Mesenchymal stem cell (in vitro differentiated cells and primary cell): ENCODE measurements around the gene ADARB2.

ENCODE experiments used
- DNase-seq: peaks from one replicate; pipeline ENCODE4 v3.0.0-alpha.2; 2013
- H2AFZ ChIP-seq: one replicate; pipeline ENCODE4 v1.6.1; 2013; ENCODE audit warnings: low read depth, mild to moderate bottlenecking, control low read depth, inconsistent platforms, low read length, moderate library complexity
- H2AK5ac ChIP-seq: 2 replicates; pipeline ENCODE4 v1.6.1; 2013; ENCODE audit warnings: low read length, moderate library complexity, mild to moderate bottlenecking, inconsistent platforms; ENCODE audit not compliant: severe bottlenecking
- H2BK120ac ChIP-seq: one replicate; pipeline ENCODE4 v1.6.1; 2013; ENCODE audit warnings: low read depth, mild to moderate bottlenecking, inconsistent platforms, low read length, moderate library complexity
- H2BK12ac ChIP-seq, 2 experiments: one replicate each; pipeline ENCODE4 v1.6.1; 2013; ENCODE audit warnings: inconsistent platforms in 2 of 2, low read length in 2 of 2, mild to moderate bottlenecking in 2 of 2, moderate library complexity in 2 of 2, control low read depth in 1 of 2
- H2BK15ac ChIP-seq: one replicate; pipeline ENCODE4 v1.6.1; 2013; ENCODE audit warnings: mild to moderate bottlenecking, low read depth, inconsistent platforms; ENCODE audit not compliant: poor library complexity, severe bottlenecking
- H2BK5ac ChIP-seq: 2 replicates; pipeline ENCODE4 v1.6.1; 2013; ENCODE audit warnings: low read depth, mild to moderate bottlenecking, low read length, control low read depth, inconsistent platforms; ENCODE audit not compliant: poor library complexity, severe bottlenecking
- H3K14ac ChIP-seq, 2 experiments: one replicate each; pipeline ENCODE4 v1.6.1; 2013; ENCODE audit warnings: inconsistent platforms in 2 of 2, low read length in 2 of 2, control low read depth in 1 of 2, mild to moderate bottlenecking in 1 of 2, moderate library complexity in 1 of 2
- H3K18ac ChIP-seq, 2 experiments: one replicate each; pipeline ENCODE4 v1.6.1; 2013; ENCODE audit warnings: inconsistent platforms in 2 of 2, low read length in 2 of 2, control low read depth in 1 of 2, low read depth in 1 of 2, mild to moderate bottlenecking in 1 of 2
- H3K23ac ChIP-seq, 2 experiments: one replicate each; pipeline ENCODE4 v1.6.1; 2013; ENCODE audit warnings: inconsistent platforms in 2 of 2, low read length in 2 of 2, mild to moderate bottlenecking in 2 of 2, moderate library complexity in 2 of 2, control low read depth in 1 of 2
- H3K27ac ChIP-seq: 2 replicates; pipeline ENCODE4 v1.5.1; 2013; ENCODE audit warnings: mild to moderate bottlenecking, moderate library complexity, low read length, control low read depth, inconsistent platforms; ENCODE audit not compliant: poor library complexity, severe bottlenecking
- H3K27me3 ChIP-seq, 2 experiments: 2 replicates each; pipeline versions ENCODE4 v1.6.1 to v1.7.0; 2013; ENCODE audit warnings: low read length in 2 of 2, mild to moderate bottlenecking in 2 of 2, moderate library complexity in 2 of 2, control low read depth in 1 of 2, inconsistent platforms in 1 of 2; ENCODE audit not compliant: control insufficient read depth in 1 of 2, insufficient read depth in 1 of 2
- H3K36me3 ChIP-seq, 2 experiments: 2 replicates each; pipeline versions ENCODE4 v1.6.1 to v1.7.0; 2013; ENCODE audit warnings: low read length in 2 of 2, control low read depth in 1 of 2, inconsistent platforms in 1 of 2, low read depth in 1 of 2, mild to moderate bottlenecking in 1 of 2; ENCODE audit not compliant: insufficient read depth in 2 of 2, control insufficient read depth in 1 of 2
- H3K4ac ChIP-seq, 2 experiments: one replicate each; pipeline ENCODE4 v1.6.1; 2013; ENCODE audit warnings: inconsistent platforms in 2 of 2, low read length in 2 of 2, mild to moderate bottlenecking in 2 of 2, moderate library complexity in 2 of 2, control low read depth in 1 of 2, low read depth in 1 of 2
- H3K4me1 ChIP-seq: 2 replicates; pipeline ENCODE4 v1.6.1; 2013; ENCODE audit warnings: low read depth, low read length, control low read depth; ENCODE audit not compliant: control insufficient read depth, insufficient read depth
- H3K4me2 ChIP-seq: 2 replicates; pipeline ENCODE4 v1.6.1; 2013; ENCODE audit warnings: low read length, mild to moderate bottlenecking, inconsistent platforms; ENCODE audit not compliant: poor library complexity, severe bottlenecking
- H3K4me3 ChIP-seq, 2 experiments: 2 replicates each; pipeline versions ENCODE4 v1.5.1 to v1.7.0; 2013; ENCODE audit warnings: low read length in 2 of 2, mild to moderate bottlenecking in 2 of 2, control low read depth in 1 of 2, low read depth in 1 of 2; ENCODE audit not compliant: insufficient read depth in 1 of 2
- H3K79me1 ChIP-seq: replicated peaks from 2 replicates; pipeline ENCODE4 v1.6.1; 2013; ENCODE audit warnings: mild to moderate bottlenecking, control low read depth, low read length, inconsistent platforms; ENCODE audit not compliant: poor library complexity, severe bottlenecking
- H3K9ac ChIP-seq: 2 replicates; pipeline ENCODE4 v1.7.0; 2013; ENCODE audit warnings: mild to moderate bottlenecking, low read length, moderate library complexity
- H3K9me3 ChIP-seq: 2 replicates; pipeline ENCODE4 v1.7.0; 2013; ENCODE audit warnings: mild to moderate bottlenecking, low read length; ENCODE audit not compliant: control insufficient read depth
- H4K8ac ChIP-seq: one replicate; pipeline ENCODE4 v1.6.1; 2013; ENCODE audit warnings: inconsistent platforms, mild to moderate bottlenecking, low read length, moderate library complexity
- H4K91ac ChIP-seq: one replicate; pipeline ENCODE4 v1.6.1; 2013; ENCODE audit warnings: mild to moderate bottlenecking, low read length, inconsistent platforms
- WGBS: methylation state at CpG from one replicate; pipeline ENCODE4 v1.1.7; 2013; ENCODE audit warnings: mixed read lengths; 5-methylcytosine and 5-hydroxymethylcytosine counted together

The ADARB2 gene

DNA sequence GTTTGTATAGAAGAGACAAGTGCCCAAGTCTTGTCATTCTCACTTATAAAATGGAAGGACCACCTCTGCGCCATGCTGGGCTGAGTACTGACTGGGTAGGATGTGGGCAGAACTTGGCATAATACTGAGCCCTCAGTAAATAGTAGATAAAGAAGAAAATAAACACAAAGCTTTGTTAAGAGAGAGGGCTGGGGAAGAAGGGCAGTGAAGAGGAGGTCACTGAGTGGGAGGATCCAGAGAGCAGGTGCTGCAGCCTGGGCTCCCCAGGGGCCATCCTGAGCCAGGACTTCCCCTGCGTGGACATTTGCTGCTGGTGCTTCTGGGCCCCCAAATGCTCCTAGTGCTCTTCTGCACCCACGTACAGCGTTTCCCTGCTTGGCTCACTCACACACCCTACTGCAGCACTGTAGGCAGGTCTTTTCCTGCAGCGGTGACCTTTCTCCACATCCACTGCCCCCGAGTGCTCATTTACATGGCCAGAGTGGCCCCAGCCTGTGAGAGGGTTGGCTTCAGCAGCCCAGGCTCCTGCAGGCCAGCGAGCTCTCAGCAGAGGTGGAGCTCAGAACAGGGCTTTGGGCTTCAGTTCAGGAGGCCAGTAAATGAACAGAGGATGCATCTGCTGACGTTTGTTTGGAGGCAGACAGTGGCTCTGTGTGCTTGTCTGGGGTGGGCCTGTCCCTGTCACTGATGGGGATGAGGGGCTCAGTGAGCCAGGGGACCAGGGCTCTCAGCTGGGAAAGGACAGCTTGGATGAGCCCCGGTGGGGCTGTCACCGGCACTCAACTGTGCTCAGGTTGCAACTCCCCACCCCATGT is 164.6 kb downstream of the ADARB2 start:
- no peak overlapping the region for H3K23ac ChIP-seq
- H2BK15ac ChIP-seq = no peak overlapping the region
- H3K4me3 ChIP-seq = no peak overlapping the region
- no peak overlapping the region for H3K27ac ChIP-seq
- H2AFZ ChIP-seq = no peak overlapping the region
- H2AK5ac ChIP-seq = no peak overlapping the region
- no peak overlapping the region for H3K4me2 ChIP-seq
- H3K27me3 ChIP-seq = no peaks in the 10 kb centered on the region
- 71% methylated on average over 10 of the region's 10 CpGs for WGBS
- no peak overlapping the region for H2BK5ac ChIP-seq
- H3K4ac ChIP-seq = no peak overlapping the region
- no peak overlapping the region for H4K91ac ChIP-seq
- H3K14ac ChIP-seq = no peak overlapping the region
- no peak overlapping the region for H3K18ac ChIP-seq
- no peaks in the 10 kb centered on the region for H3K36me3 ChIP-seq
- no peak for DNase-seq
- H3K9ac ChIP-seq = no peak overlapping the region
- H3K9me3 ChIP-seq = no peaks in the 10 kb centered on the region
- H2BK120ac ChIP-seq = no peak overlapping the region
- H3K4me1 ChIP-seq = peaks cover 2% of the 10 kb centered on the region
- no peak overlapping the region for H2BK12ac ChIP-seq
- H3K79me1 ChIP-seq = no peaks in the 10 kb centered on the region
- no peak overlapping the region for H4K8ac ChIP-seq

DNA sequence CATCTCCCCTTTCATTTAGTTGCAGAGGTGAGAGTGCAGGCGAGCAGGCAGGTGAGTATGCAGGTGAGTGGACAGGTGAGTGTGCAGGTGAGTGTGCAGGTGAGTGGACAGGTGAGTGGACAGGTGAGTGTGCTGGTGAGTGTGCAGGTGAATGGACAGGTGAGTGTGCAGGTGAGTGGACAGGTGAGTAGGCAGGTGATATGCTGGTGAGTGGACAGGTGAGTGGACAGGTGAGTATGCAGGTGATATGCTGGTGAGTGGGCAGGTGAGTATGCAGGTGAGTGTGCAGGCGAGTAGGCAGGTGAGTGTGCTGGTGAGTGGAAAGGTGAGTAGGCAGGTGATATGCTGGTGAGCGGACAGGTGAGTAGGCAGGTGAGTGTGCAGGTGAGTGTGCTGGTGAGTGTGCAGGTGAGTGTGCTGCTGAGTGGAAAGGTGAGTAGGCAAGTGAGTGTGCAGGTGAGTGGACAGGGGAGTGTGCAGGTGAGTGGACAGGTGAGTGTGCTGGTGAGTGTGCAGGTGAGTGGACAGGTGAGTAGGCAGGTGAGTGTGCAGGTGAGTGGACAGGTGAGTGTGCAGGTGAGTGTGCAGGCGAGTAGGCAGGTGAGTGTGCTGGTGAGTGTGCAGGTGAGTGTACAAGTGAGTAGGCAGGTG is 165.6 kb downstream of the ADARB2 start:
- H3K23ac ChIP-seq = no peak overlapping the region
- no peak for DNase-seq
- no peak overlapping the region for H2AFZ ChIP-seq
- no peak overlapping the region for H4K91ac ChIP-seq
- peak overlapping the region in 1 of 2 experiments; percentile 17 for H3K4me3 ChIP-seq
- no peak overlapping the region for H2BK120ac ChIP-seq
- H3K36me3 ChIP-seq = no peaks in the 10 kb centered on the region
- no peaks in the 10 kb centered on the region for H3K79me1 ChIP-seq
- H2BK15ac ChIP-seq = no peak overlapping the region
- H2BK5ac ChIP-seq = no peak overlapping the region
- no peaks in the 10 kb centered on the region for H3K9me3 ChIP-seq
- H3K4ac ChIP-seq = no peak overlapping the region
- H3K4me2 ChIP-seq = no peak overlapping the region
- H2AK5ac ChIP-seq = no peak overlapping the region
- no peaks in the 10 kb centered on the region for H3K27me3 ChIP-seq
- H3K14ac ChIP-seq = no peak overlapping the region
- no peak overlapping the region for H3K27ac ChIP-seq
- H3K4me1 ChIP-seq = peaks cover 2% of the 10 kb centered on the region
- 78% methylated on average over 4 of the region's 4 CpGs for WGBS
- H3K18ac ChIP-seq = no peak overlapping the region
- no peak overlapping the region for H3K9ac ChIP-seq
- H2BK12ac ChIP-seq = no peak overlapping the region
- H4K8ac ChIP-seq = no peak overlapping the region

DNA sequence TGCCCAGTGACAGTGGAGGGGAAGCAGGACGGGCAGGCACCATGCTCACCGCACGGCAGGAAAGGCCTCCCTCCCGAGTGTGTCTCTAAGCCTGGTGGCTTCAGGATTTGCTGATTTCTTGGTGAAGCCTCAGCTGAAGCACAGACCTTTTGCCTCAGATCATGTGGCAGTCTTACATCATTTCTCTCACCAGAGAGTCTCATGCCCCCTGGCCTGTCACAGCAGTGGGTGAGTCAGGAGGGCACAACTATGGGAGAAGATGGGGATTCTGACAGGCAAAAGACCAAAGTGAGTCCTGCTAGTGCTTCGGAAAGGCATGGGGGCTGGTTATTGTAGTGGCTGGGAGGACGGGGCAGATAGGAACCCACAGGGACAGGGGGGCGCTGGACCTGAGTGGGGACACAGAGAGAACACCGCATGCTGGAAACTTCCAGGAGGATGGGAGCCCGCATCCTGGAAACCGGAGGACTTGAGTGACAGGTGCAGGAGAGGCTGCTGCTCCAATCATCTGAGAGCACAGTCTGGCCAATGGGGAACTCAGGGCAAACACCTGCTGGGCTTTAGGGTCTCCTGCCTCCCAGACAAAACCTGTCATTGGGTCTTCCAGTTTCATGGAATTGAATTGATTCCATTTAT is 166.8 kb downstream of the ADARB2 start:
- no peak overlapping the region for H3K4ac ChIP-seq
- WGBS = 80% methylated on average over 9 of the region's 10 CpGs
- no peak overlapping the region for H4K8ac ChIP-seq
- no peak overlapping the region for H3K4me3 ChIP-seq
- H2AK5ac ChIP-seq = no peak overlapping the region
- no peak overlapping the region for H2BK120ac ChIP-seq
- H3K9ac ChIP-seq = no peak overlapping the region
- peaks cover 2% of the 10 kb centered on the region for H3K4me1 ChIP-seq
- H2BK15ac ChIP-seq = no peak overlapping the region
- H3K18ac ChIP-seq = no peak overlapping the region
- H3K14ac ChIP-seq = no peak overlapping the region
- no peaks in the 10 kb centered on the region for H3K36me3 ChIP-seq
- no peak overlapping the region for H4K91ac ChIP-seq
- no peaks in the 10 kb centered on the region for H3K27me3 ChIP-seq
- H3K79me1 ChIP-seq = no peaks in the 10 kb centered on the region
- H3K23ac ChIP-seq = no peak overlapping the region
- no peak overlapping the region for H2AFZ ChIP-seq
- no peak overlapping the region for H2BK5ac ChIP-seq
- H2BK12ac ChIP-seq = no peak overlapping the region
- no peak overlapping the region for H3K4me2 ChIP-seq
- DNase-seq = no peak
- H3K27ac ChIP-seq = no peak overlapping the region
- no peaks in the 10 kb centered on the region for H3K9me3 ChIP-seq

DNA sequence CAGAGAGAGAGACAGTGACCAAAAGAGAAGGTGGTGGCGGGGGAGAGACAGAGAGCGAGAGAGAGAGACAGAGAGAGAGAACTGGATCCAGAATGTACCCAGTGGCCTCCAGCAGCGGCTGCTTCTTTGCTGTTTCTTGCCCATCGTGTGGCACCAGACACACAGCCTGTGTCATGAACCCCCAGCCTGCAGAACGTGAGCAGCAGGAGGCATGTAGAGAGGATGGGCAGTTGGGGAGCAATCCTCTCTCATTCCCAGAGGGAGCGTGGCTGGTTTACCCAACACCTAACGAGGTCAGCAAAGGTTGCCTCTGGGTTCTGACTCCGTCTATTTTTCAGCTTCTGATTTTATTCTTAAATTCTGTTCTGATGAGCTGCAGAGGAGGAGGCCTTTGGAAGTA is 168.1 kb downstream of the ADARB2 start:
- H2BK5ac ChIP-seq = no peak overlapping the region

More for the DNA sequence above, 168.1 kb downstream of the ADARB2 start:
- Histone ChIP-seq H3K14ac (no peak overlapping the region), H3K79me1 (no peaks in the 10 kb centered on the region), H3K18ac (no peak overlapping the region), H2BK15ac (no peak overlapping the region), H3K4me2 (no peak overlapping the region), H3K4me1 (peaks cover 2% of the 10 kb centered on the region), H3K9ac (no peak overlapping the region), H2AK5ac (no peak overlapping the region), H3K27me3 (no peaks in the 10 kb centered on the region), H3K27ac (no peak overlapping the region), H4K91ac (no peak overlapping the region), H4K8ac (no peak overlapping the region), H2BK12ac (no peak overlapping the region), H3K9me3 (no peaks in the 10 kb centered on the region), H2AFZ (no peak overlapping the region), H3K36me3 (no peaks in the 10 kb centered on the region), H3K4ac (no peak overlapping the region), H2BK120ac (no peak overlapping the region), H3K23ac (no peak overlapping the region), H3K4me3 (no peak overlapping the region)
- WGBS = 81% methylated on average over 7 of the region's 8 CpGs
- no peak for DNase-seq
